T47D (cell line): ENCODE measurements around the gene ITCH.
"Not testable (repeated sequence)": the region's sequence is repeated elsewhere in the genome, so short reads cannot be mapped to it uniquely, and the experiment has no call there.

Experiments used
- DNase-seq, 2 experiments: peaks; one replicate each; pipeline versions ENCODE4 v3.0.0 to v3.0.0-alpha.2; 2011 to 2012; ENCODE audit warnings: low read depth in 1 of 2, low spot score in 1 of 2
- JUND ChIP-seq: IDR thresholded peaks from 2 replicates; pipeline ENCODE4 v1.6.1; 2012; ENCODE audit warnings: low read depth
- in situ Hi-C: cut with HindIII; loops from 2 replicates; pipeline ENCODE4 v1.10.0; 2016; ENCODE audit warnings: low sequenced_read_pairs, low pct_unique_long_range_greater_than_20kb

The ITCH gene

GRCh38 chr20:34347571-34347970 is 15.5 kb upstream of the ITCH start:
- in situ Hi-C loops: no loop called here
- no peak for DNase-seq
- TF ChIP-seq JUND: no peak

GRCh38 chr20:34350095-34350494 is 13.0 kb upstream of the ITCH start:
- no peak for TF ChIP-seq JUND
- DNase-seq: peak in 1 of 2 experiments; percentile 64
- in situ Hi-C loops: no loop called here

- in situ Hi-C loops, DNase-seq: not testable (repeated sequence)
Observed at GRCh38 chr20:34353467-34353866, 9.6 kb upstream of the ITCH start.

GRCh38 chr20:34355427-34355826 is 7.6 kb upstream of the ITCH start:
- no peak for TF ChIP-seq JUND
- no peak for DNase-seq
- in situ Hi-C loops: no loop called here

GRCh38 chr20:34359729-34360128 is 3.3 kb upstream of the ITCH start:
- in situ Hi-C loops: not testable (repeated sequence)

GRCh38 chr20:34362502-34363061 is 491 bp upstream of the ITCH start:
- in situ Hi-C loops: no loop called here
- TF ChIP-seq JUND: no peak
- no peak for DNase-seq

More at GRCh38 chr20:34359729-34360128, 3.3 kb upstream of the ITCH start:
- DNase-seq: not testable (repeated sequence)

- TF ChIP-seq JUND: no peak
- peak in 1 of 2 experiments; percentile 53 for DNase-seq
- in situ Hi-C loops: no loop called here
Observed at GRCh38 chr20:34363465-34364222, 571 bp downstream of the ITCH start.

GRCh38 chr20:34364223-34364506 is 1.1 kb downstream of the ITCH start:
- no peak for TF ChIP-seq JUND
- DNase-seq: no peak
- in situ Hi-C loops: no loop called here

- no peak for DNase-seq
- in situ Hi-C loops: no loop called here
- no peak for TF ChIP-seq JUND
Observed at GRCh38 chr20:34365765-34366213, 2.7 kb downstream of the ITCH start.

- in situ Hi-C loops: no loop called here
- DNase-seq: no peak
- TF ChIP-seq JUND: no peak
Observed at GRCh38 chr20:34367155-34367554, 4.1 kb downstream of the ITCH start.

- in situ Hi-C loops, DNase-seq: not testable (repeated sequence)
Observed at GRCh38 chr20:34367911-34368310, 4.8 kb downstream of the ITCH start.

GRCh38 chr20:34368547-34368946 is 5.5 kb downstream of the ITCH start:
- no peak for DNase-seq

GRCh38 chr20:34369265-34369664 is 6.2 kb downstream of the ITCH start:
- DNase-seq: no peak
- in situ Hi-C loops: no loop called here
- no peak for TF ChIP-seq JUND

More at GRCh38 chr20:34368547-34368946, 5.5 kb downstream of the ITCH start:
- in situ Hi-C loops: no loop called here
- TF ChIP-seq JUND: no peak

- TF ChIP-seq JUND: no peak
- no peak for DNase-seq
- in situ Hi-C loops: no loop called here
Observed at GRCh38 chr20:34370062-34370461, 7.0 kb downstream of the ITCH start.
